Natural killer cell (primary cell): ENCODE results near the gene LBHD2. TPM values are rescaled to one million over a fixed set of nuclear protein-coding genes. Genes with fewer than 3 reads are reported as not detected.
A peak's percentile ranks its signal among the peaks of the same experiment; 100 is the strongest.
"Not testable (repeated sequence)": the region's sequence is repeated elsewhere in the genome, so short reads cannot be mapped to it uniquely, and the experiment has no call there.

ENCODE experiments used
- ATAC-seq, 3 donors: fragments of 150-1000 bp in 2 of 3; fragments of 200-7000 bp in 1 of 3; cut with Tn5 transposase; 1 replicate in 1 of 3; 2 replicates in 2 of 3; pipeline ENCODE4 v1.10.0; 2021; ENCODE audit warnings: mild to moderate bottlenecking in 2 of 3, moderate library complexity in 2 of 3
- DNase-seq, 2 donors: peaks; one replicate each; pipeline versions ENCODE4 v3.0.0 to v3.0.0-alpha.2; 2013 to 2021; ENCODE audit warnings: mixed read lengths in 1 of 2
- H3K27ac ChIP-seq: one replicate; pipeline ENCODE4 v1.5.1; 2013; ENCODE audit warnings: mild to moderate bottlenecking, low read length
- H3K27me3 ChIP-seq: one replicate; pipeline ENCODE4 v1.6.1; 2013; ENCODE audit warnings: low read length; ENCODE audit not compliant: control insufficient read depth, insufficient read depth
- H3K36me3 ChIP-seq: one replicate; pipeline ENCODE4 v1.6.1; 2013; ENCODE audit warnings: low read length; ENCODE audit not compliant: control insufficient read depth, insufficient read depth
- H3K4me1 ChIP-seq: one replicate; pipeline ENCODE4 v1.6.1; 2013; ENCODE audit warnings: low read length; ENCODE audit not compliant: control insufficient read depth, insufficient read depth
- H3K4me3 ChIP-seq: one replicate; pipeline ENCODE4 v1.5.1; 2013; ENCODE audit warnings: low read length
- H3K9me3 ChIP-seq: one replicate; pipeline ENCODE4 v1.6.1; 2013; ENCODE audit warnings: low read length; ENCODE audit not compliant: control insufficient read depth, insufficient read depth
- H3K27ac Mint-ChIP-seq, 2 donors: one replicate each; pipeline ENCODE4 v1.8.0; 2022; ENCODE audit warnings: mild to moderate bottlenecking in 2 of 2, mixed read lengths in 2 of 2, moderate library complexity in 1 of 2
- H3K27me3 Mint-ChIP-seq, 2 donors: one replicate each; pipeline ENCODE4 v1.8.0; 2022; ENCODE audit warnings: low read depth in 2 of 2, mixed read lengths in 2 of 2
- H3K36me3 Mint-ChIP-seq: one replicate; pipeline ENCODE4 v1.8.0; 2022; ENCODE audit warnings: mixed read lengths
- H3K4me1 Mint-ChIP-seq, 2 donors: one replicate each; pipeline ENCODE4 v1.8.0; 2022; ENCODE audit warnings: mixed read lengths in 2 of 2
- H3K4me3 Mint-ChIP-seq: one replicate; pipeline ENCODE4 v1.8.0; 2022; ENCODE audit warnings: mild to moderate bottlenecking, moderate library complexity, mixed read lengths
- H3K9me3 Mint-ChIP-seq, 2 donors: one replicate each; pipeline ENCODE4 v1.8.0; 2022; ENCODE audit warnings: mixed read lengths in 2 of 2
- WGBS: methylation state at CpG from one replicate; pipeline ENCODE4 v1.1.7; 2013; ENCODE audit warnings: missing lambda C conversion rate; ENCODE audit not compliant: insufficient coverage; 5-methylcytosine and 5-hydroxymethylcytosine counted together
- intact Hi-C: fragments of 100-400 bp; cut with micrococcal nuclease; formaldehyde crosslinking; loops from one replicate; pipeline ENCODE4 v1.14.2; 2022
- total RNA-seq, 4 donors: library from RNA; stranded (reverse); fragments of 120-200 nt in 1 of 4; gene quantifications; one replicate each; pipeline versions ENCODE4 v1.2.3 to v1.2.4, GENCODE V29; 2013 to 2022
- TF ChIP-seq, protein P1 (sequence below): fragments of 200-600 bp; IDR thresholded peaks from one replicate; pipeline ENCODE4 v1.8.0; 2022; ENCODE audit warnings: antibody characterized with exemption

Gene LBHD2
- total RNA-seq, 3 donors from 2014 or later (not counting 1 experiment from before 2014, with no cell fraction given) = not detected

DNA sequence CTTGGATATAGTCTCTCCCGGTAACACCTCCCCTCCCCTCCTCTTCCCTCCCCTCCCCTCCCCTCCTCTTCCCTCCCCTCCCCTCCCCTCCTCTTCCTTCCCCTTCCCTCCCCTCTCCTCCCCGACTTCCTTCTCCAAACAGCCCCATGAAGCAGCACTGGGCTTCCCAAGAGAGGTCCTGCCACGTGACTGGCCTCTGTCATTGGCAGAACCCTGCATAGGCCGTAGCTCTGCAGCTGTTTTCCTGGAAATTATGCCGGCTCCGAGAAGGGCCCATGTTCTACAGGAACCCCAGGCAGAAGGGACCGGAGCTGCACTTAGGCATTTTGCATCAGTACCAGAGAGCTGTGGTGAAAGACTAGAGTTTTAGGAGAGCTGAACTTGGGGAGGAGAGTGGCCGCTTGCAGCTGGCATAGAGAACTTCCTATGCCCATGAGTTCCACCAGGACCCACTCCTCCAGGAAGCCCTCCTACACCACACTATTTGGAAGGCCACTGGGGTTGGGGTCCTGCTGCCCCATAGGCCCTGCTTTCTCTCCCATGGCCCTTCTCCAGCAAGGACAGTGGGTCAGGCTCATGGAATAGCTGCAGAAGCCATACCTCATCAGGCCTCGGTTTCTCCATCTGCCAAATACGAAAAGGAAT lies 34.1 kb downstream of the LBHD2 start:
- TF ChIP-seq, protein P1, sequence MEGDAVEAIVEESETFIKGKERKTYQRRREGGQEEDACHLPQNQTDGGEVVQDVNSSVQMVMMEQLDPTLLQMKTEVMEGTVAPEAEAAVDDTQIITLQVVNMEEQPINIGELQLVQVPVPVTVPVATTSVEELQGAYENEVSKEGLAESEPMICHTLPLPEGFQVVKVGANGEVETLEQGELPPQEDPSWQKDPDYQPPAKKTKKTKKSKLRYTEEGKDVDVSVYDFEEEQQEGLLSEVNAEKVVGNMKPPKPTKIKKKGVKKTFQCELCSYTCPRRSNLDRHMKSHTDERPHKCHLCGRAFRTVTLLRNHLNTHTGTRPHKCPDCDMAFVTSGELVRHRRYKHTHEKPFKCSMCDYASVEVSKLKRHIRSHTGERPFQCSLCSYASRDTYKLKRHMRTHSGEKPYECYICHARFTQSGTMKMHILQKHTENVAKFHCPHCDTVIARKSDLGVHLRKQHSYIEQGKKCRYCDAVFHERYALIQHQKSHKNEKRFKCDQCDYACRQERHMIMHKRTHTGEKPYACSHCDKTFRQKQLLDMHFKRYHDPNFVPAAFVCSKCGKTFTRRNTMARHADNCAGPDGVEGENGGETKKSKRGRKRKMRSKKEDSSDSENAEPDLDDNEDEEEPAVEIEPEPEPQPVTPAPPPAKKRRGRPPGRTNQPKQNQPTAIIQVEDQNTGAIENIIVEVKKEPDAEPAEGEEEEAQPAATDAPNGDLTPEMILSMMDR = no peak
- no peak for ATAC-seq
- Mint-ChIP-seq H3K27me3 (peaks cover 12 to 27% of the 10 kb centered on the region in 2 donors), H3K36me3 (no peaks in the 10 kb centered on the region), H3K9me3 (no peaks in the 10 kb centered on the region), H3K4me3 (no peak overlapping the region), H3K4me1 (peaks cover 5 to 6% of the 10 kb centered on the region in 2 donors), H3K27ac (no peak overlapping the region)
- WGBS = 44% methylated on average over 8 of the region's 10 CpGs
- no peak for DNase-seq
- intact Hi-C loops = no loop called here
- H3K27ac ChIP-seq = peak overlapping the region; percentile 48
- H3K4me1 ChIP-seq = peaks cover 38% of the 10 kb centered on the region
- no peak overlapping the region for H3K4me3 ChIP-seq
- H3K36me3 ChIP-seq = no peaks in the 10 kb centered on the region
- H3K9me3 ChIP-seq = no peaks in the 10 kb centered on the region
- peaks cover 9% of the 10 kb centered on the region for H3K27me3 ChIP-seq

DNA sequence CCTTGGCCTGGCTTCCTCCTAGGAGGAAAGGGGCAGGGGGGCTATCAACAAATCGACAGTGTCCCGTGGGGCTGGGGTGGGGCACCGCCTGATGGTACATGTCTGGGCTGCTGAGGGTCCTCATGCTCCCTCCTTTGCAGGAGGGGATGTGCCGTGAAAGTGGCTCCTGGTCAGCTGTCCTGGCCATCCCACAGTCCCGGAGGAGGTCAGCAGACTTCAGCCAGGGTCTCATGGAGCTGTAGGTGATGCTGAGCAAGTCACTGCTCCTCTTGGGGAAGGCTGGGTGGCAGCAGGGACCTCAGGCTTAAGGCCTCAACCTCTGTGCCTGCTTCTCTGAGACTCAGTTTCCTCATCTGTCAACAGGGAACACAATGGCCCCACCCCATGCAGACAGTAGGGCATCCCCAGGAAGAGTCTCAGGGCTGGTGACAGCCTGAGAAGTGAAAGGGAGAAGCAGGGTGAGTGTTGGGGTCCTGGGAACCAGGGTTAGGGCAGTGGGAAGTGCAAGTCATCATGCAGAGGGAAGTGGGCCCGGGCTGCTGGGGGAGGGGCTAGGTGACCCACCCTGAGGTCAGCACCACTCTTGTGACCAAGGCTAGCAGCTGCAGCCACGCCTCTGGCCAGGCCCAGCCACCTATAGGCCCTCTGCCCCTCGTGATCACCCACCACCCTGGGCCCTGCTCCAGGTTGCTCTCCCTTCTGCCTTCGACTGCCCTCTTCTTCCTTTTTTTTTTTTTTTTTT lies 34.8 kb downstream of the LBHD2 start:
- peaks cover 9% of the 10 kb centered on the region for H3K27me3 ChIP-seq
- peak in 2 of 3 donors; percentile 48 to 76 for ATAC-seq
- Mint-ChIP-seq H3K27me3 (peaks cover 12 to 27% of the 10 kb centered on the region in 2 donors), H3K36me3 (no peaks in the 10 kb centered on the region), H3K4me1 (peaks cover 5 to 6% of the 10 kb centered on the region in 2 donors), H3K4me3 (no peak overlapping the region), H3K27ac (no peak overlapping the region), H3K9me3 (no peaks in the 10 kb centered on the region)
- H3K36me3 ChIP-seq = no peaks in the 10 kb centered on the region
- 63% methylated on average over 7 of the region's 9 CpGs for WGBS
- H3K4me3 ChIP-seq = no peak overlapping the region
- TF ChIP-seq, protein P1 = no peak
- H3K9me3 ChIP-seq = no peaks in the 10 kb centered on the region
- DNase-seq = no peak
- H3K27ac ChIP-seq = peak overlapping the region; percentile 48
- H3K4me1 ChIP-seq = peaks cover 41% of the 10 kb centered on the region
- intact Hi-C loops = no loop called here

DNA sequence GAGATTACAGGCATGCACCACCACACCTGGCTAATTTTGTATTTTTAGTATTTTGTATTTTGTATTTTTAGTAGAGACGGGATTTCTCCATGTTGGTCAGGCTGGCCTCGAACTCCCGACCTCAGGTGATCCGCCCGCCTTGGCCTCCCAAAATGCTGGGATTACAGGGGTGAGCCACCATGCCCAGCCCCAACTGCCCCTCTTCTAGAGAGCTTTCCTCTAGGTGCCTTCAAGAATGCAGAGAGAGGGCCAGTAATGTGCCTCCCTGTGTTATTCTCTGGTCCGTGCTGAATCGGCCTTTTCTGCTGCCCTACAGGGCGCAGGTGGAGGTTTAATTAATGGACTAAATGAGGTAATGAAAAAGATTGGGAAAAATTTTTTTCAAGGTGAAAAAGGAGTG lies 35.5 kb downstream of the LBHD2 start:
- peaks cover 42% of the 10 kb centered on the region for H3K4me1 ChIP-seq
- peaks cover 14% of the 10 kb centered on the region for H3K27me3 ChIP-seq
- H3K27ac Mint-ChIP-seq, DNase-seq, H3K4me3 Mint-ChIP-seq, H3K9me3 Mint-ChIP-seq, H3K9me3 ChIP-seq, H3K36me3 ChIP-seq, H3K27ac ChIP-seq, H3K4me3 ChIP-seq, ATAC-seq, H3K36me3 Mint-ChIP-seq, intact Hi-C loops: not testable (repeated sequence)
- Mint-ChIP-seq H3K27me3 (peaks cover 16 to 32% of the 10 kb centered on the region in 2 donors), H3K4me1 (peaks cover 5 to 12% of the 10 kb centered on the region in 2 donors)
- 88% methylated on average over 8 of the region's 8 CpGs for WGBS

DNA sequence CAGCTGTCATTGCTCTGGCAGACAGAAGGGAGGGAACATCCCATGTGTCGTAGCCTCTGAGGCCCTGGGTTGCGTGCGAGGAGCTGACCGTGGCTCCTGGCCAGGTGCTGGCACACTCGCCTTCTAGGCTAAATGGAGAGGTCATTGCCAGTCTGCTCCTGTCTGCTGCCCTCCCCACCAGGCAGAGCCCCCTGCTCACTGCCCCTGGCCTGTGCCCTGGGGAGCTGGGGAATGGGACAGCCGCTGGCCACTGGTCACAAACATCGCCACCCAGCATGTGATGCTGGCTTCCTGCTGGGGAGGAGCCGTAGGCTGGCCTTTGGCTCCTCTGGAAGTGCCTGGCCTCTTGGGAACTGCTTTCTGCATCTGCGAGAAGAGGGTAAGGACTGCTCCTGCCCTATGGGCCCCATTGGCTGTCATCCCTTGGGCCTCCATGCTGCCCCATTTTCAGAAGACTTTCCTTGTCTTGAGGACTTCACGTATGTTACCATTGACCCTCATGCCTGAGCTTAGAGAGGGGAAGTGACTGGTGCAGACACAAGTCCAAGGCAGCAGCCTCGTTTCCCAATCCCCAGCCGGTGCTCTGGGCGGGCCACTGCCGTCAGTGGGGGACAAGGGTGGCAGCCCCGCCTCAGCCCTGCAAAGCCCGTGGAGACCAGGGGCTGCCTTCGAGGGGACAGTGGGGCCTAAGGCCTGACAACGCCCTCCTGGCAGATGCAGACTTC lies 37.3 kb downstream of the LBHD2 start:
- intact Hi-C loops = no loop called here
- 58% methylated on average over 17 of the region's 18 CpGs for WGBS
- Mint-ChIP-seq H3K36me3 (no peaks in the 10 kb centered on the region), H3K4me3 (peak overlapping the region; percentile 49), H3K27me3 (peaks cover 20 to 32% of the 10 kb centered on the region in 2 donors), H3K9me3 (no peaks in the 10 kb centered on the region), H3K27ac (no peak overlapping the region), H3K4me1 (peaks cover 0 to 6% of the 10 kb centered on the region in 2 donors)
- TF ChIP-seq, protein P1 = no peak
- no peak for ATAC-seq
- H3K36me3 ChIP-seq = no peaks in the 10 kb centered on the region
- no peaks in the 10 kb centered on the region for H3K9me3 ChIP-seq
- no peak overlapping the region for H3K4me3 ChIP-seq
- H3K27ac ChIP-seq = peak overlapping the region; percentile 46
- H3K27me3 ChIP-seq = peaks cover 14% of the 10 kb centered on the region
- no peak for DNase-seq
- H3K4me1 ChIP-seq = peaks cover 42% of the 10 kb centered on the region
